Measurements from ENCODE around the gene OR8D1. TPM values are rescaled to one million over a fixed set of nuclear protein-coding genes. Genes with fewer than 3 reads are reported as not detected.

OR8D1 gene
- polyA plus RNA-seq, 2 of the 4 experiments (the other 2 are of a cell fraction): not detected

GRCh38 chr11:124285610-124286344 lies 28.0 kb downstream of the OR8D1 start:
- ChIA-PET CTCF (no interaction called here), POLR2A (no interaction called here)
- no peak overlapping the region for H3K4me2 ChIP-seq
- no peak for FAIRE-seq
- no peak overlapping the region for H3K27ac ChIP-seq
- no peaks in the 10 kb centered on the region for H3K4me1 ChIP-seq
- no peak overlapping the region for H3K4me3 ChIP-seq
- ATAC-seq: no peak
- H3K9me3 ChIP-seq: no peaks in the 10 kb centered on the region
- WGBS (ENCODE audit: missing lambda C conversion rate): 24% methylated on average over 3 of the region's 3 CpGs
- DNase-seq (ENCODE audit: low read depth in 1 of 2, low spot score in 1 of 2): no peak
- TF ChIP-seq MAX (IDR thresholded peaks at IDR 0.05): no peak
- no peak for TF ChIP-seq FOSL2 (IDR thresholded peaks at IDR 0.05)
- TF ChIP-seq FOSL2 (CRISPR knock-in tag; IDR thresholded peaks at IDR 0.05): no peak
- TF ChIP-seq MAZ (IDR thresholded peaks at IDR 0.05; ENCODE audit: borderline replicate concordance, low read depth, low read length): no peak
- no peak for TF ChIP-seq E2F6 (IDR thresholded peaks at IDR 0.05; ENCODE audit: borderline replicate concordance, low read depth)
- TF ChIP-seq POLR2AphosphoS2 (conservative IDR thresholded peaks at IDR 0.05; ENCODE audit: low read length): no peak
- TF ChIP-seq TP53 (CRISPR knock-in tag; IDR thresholded peaks at IDR 0.05): no peak
- TF ChIP-seq ESRRA (IDR thresholded peaks at IDR 0.05; ENCODE audit: borderline replicate concordance, low read length): no peak
- TF ChIP-seq CBX8 (IDR thresholded peaks at IDR 0.05): no peak
- no peak for TF ChIP-seq ELK1 (IDR thresholded peaks at IDR 0.05; ENCODE audit: low read depth, low read length)
- TF ChIP-seq RCOR1 (IDR thresholded peaks at IDR 0.05; ENCODE audit: low read depth, low read length): no peak
- no peak for TF ChIP-seq NPAS2 (CRISPR knock-in tag; IDR thresholded peaks at IDR 0.05; ENCODE audit: borderline replicate concordance)
- TF ChIP-seq JUN (IDR thresholded peaks at IDR 0.05): no peak
- TF ChIP-seq MYC (IDR thresholded peaks at IDR 0.05; ENCODE audit: borderline replicate concordance, low read length): no peak
- TF ChIP-seq MAFK (IDR thresholded peaks at IDR 0.05; ENCODE audit: partially characterized antibody): no peak
- TF ChIP-seq PBX3 (IDR thresholded peaks at IDR 0.05): no peak
- no peak for TF ChIP-seq SMC3 (IDR thresholded peaks at IDR 0.05)
- no peak for TF ChIP-seq RFX5 (IDR thresholded peaks at IDR 0.05)
- TF ChIP-seq BHLHE40 (IDR thresholded peaks at IDR 0.05; ENCODE audit: low read depth, low read length): no peak

- ChIA-PET CTCF (interaction anchor here (1.4 kb wide), 1 partner anchor 206 kb away, joined by 4 read pairs; no protein-coding TSS in a partner anchor), POLR2A (no interaction called here)
- Histone ChIP-seq H3K4me3 (no peak overlapping the region), H3K4me2 (no peak overlapping the region), H3K9me3 (no peaks in the 10 kb centered on the region), H3K27ac (no peak overlapping the region), H3K4me1 (no peaks in the 10 kb centered on the region)
- 40% methylated on average over 2 of the region's 2 CpGs for WGBS (ENCODE audit: missing lambda C conversion rate)
- no peak for FAIRE-seq
- ATAC-seq: no peak
- DNase-seq (ENCODE audit: low read depth in 1 of 2, low spot score in 1 of 2): no peak
- no peak for TF ChIP-seq REST (IDR thresholded peaks at IDR 0.05)
- no peak for TF ChIP-seq E2F6 (IDR thresholded peaks at IDR 0.05; ENCODE audit: borderline replicate concordance, low read depth)
- TF ChIP-seq HDAC2 (IDR thresholded peaks at IDR 0.05): no peak
- no peak for TF ChIP-seq HES2 (IDR thresholded peaks at IDR 0.05)
- no peak for TF ChIP-seq HMGXB4 (CRISPR knock-in tag; IDR thresholded peaks at IDR 0.05; ENCODE audit: borderline replicate concordance)
- no peak for TF ChIP-seq HOXB5 (CRISPR knock-in tag; IDR thresholded peaks at IDR 0.05)
- TF ChIP-seq FOXS1 (CRISPR knock-in tag; IDR thresholded peaks at IDR 0.05): no peak
- no peak for TF ChIP-seq ATOH8 (CRISPR knock-in tag; IDR thresholded peaks at IDR 0.05; ENCODE audit: low read depth)
- TF ChIP-seq FOSL2 (IDR thresholded peaks at IDR 0.05): no peak
- no peak for TF ChIP-seq FOSL2 (CRISPR knock-in tag; IDR thresholded peaks at IDR 0.05)
- no peak for TF ChIP-seq EHF (CRISPR knock-in tag; IDR thresholded peaks at IDR 0.05)
- TF ChIP-seq RCOR1 (IDR thresholded peaks at IDR 0.05; ENCODE audit: low read depth, low read length): no peak
Observed at GRCh38 chr11:124278261-124278660, 35.5 kb downstream of the OR8D1 start.
